ENCODE measurements around the gene FBXW2.

DNA sequence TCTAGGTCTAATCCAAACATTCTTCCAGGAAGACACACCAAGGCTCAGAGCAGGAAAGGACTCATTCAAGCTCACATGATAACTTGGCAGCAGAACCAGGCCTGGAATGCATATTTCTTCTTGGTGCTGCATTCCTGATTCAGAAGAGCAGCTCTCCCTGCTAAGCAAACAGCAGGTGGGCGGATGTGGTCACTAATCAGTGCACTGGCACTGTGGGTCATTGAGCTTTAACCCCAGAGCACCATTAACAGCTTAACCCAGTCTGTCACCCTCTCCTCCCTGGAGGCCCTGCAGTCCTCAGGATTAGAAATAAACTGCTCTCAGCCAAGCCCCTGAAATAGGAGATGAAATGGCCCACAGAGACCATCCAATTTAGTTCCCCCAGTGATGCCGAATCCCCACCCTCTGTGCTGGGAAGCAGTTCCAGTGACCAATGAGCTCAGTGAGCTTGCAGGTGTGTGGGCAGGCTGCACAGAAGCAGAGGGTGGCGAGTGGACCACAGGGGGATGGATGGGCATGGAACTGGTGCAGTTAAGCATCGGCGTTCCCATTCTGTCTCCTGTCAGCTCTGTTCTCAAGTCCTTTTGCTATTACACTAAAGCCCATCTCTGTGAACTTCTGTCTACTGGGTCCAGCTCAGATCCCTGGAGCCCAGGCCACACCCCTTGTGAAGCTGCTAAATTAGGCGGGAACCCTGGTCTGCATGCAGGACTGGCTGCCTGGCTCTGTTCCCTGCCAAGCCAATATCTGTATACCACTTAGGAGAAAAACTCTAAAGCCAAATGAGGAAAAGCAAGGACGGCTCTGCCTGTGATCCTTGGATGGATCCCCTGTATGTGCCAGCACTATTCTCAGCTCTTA lies 62.3 kb downstream of the FBXW2 start:
- no peak for TF ChIP-seq YY1 (IDR thresholded peaks at IDR 0.05; ENCODE audit: insufficient read depth, insufficient read length)
- TF ChIP-seq ZNF274 (IDR thresholded peaks at IDR 0.05; ENCODE audit: low read depth, low read length), result no peak
- TF ChIP-seq SUZ12 (IDR thresholded peaks at IDR 0.05; ENCODE audit: extremely low read depth, insufficient read depth, insufficient read length), result no peak
